Stimulated activated CD8-positive, alpha-beta memory T cell treated with anti-CD3 and anti-CD28 coated beads, Interleukin-12 subunit alpha, Interleukin-12 subunit beta, amount 100 ng/mL, for 1 hour (primary cell): ENCODE data around the gene ARAP1.

Experiments used
- DNase-seq: peaks from one replicate; pipeline ENCODE4 v3.0.0-alpha.2; 2020; ENCODE audit warnings: low read depth

Gene ARAP1

GRCh38 chr11:72762641-72763304 is 10.6 kb upstream of the ARAP1 start:
- DNase-seq = no peak

GRCh38 chr11:72760539-72761405 is 8.6 kb upstream of the ARAP1 start:
- DNase-seq = no peak

DNA sequence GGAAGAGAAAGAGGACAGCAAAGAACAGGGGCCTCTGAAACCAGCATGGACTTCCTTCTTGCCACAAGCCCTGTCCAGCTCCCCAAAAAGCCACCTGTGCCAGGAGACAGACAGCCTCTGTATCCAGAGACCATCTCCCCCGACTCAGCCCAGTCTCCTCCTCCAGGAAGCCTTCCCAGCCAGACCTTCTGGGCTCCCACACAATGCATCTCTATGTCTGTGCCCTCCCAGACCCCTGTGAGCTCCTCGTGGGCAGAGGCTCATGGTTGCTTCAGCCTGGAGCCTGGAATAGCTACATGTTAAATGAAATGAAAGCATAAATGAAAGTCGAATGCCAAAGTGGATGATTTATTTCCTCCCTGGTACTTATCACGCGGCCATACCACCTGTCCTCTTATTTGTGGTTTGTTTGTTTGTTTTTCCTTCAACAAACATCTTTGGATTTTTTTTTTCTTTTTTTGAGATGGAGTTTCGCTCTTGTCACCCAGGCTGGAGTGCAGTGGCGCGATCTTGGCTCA is 7.3 kb upstream of the ARAP1 start:
- no peak for DNase-seq

GRCh38 chr11:72758690-72759389 is 6.6 kb upstream of the ARAP1 start:
- no peak for DNase-seq

DNA sequence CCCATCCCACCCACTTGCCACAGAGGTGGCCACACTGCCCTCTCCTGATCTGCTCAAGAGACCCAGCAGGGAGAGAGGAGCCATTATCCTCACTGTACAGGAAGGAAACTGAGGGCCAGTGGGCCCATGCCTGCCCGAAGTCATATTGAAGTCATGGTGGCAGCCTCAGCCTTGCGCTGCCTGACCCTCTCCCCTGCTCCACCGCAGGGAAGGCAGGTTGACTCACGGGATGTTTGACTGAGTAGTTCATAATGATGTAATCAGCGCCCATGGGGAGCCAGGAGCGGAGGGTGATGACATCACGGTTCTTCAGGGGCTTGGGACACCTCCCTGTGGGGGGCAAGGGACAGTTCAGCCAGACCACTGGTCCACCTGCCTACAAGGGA is 6.1 kb upstream of the ARAP1 start:
- no peak for DNase-seq

GRCh38 chr11:72755713-72756285 is 3.6 kb upstream of the ARAP1 start:
- DNase-seq = no peak

DNA sequence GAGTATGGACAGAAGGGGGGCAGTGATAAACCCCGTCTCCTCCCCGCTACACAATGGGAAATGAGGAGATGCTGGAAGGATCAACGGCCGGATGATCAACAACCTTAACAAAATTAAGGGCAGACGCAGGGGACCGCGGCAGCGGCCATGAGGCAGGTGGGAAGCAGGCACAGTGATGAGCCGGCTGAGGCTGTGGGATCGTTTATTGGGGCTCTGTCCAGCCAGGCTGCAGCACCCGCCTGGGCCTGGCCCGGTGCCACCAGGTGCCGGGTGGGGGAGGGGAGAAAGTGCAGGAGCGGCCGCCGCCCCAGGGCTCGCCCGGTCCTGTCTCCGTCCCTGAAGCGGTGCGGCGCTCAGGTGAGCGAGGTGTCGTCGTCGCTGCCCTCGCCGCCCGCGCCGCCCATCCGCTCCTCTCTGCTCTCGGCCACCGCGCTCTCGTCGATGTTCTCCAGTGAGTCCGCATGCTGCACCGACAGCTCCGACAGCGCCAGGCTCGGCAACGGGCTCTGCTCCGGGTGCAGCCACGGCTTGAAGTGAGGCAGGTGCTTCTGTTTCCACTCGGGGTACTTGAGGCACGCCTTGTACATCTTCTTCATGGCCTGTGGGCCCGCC is 2.4 kb upstream of the ARAP1 start:
- no peak for DNase-seq

DNA sequence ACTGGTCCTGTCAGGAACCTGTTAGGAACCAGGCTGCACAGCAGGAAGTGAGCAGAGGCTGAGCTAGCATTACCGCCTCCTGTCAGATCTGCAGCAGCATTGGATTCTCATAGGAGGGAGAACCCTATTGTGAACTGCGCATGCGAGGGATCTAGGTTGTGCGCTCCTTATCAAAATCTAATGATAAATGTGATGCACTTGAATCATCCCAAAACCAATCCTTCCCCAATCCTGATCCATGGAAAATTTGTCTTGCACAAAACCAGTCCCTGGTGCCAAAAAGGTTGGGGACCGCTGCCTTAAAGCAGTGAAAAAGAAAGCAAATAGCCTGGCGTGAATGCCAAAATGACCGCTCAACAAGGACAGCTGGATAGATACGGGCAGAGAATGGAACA is 1.9 kb upstream of the ARAP1 start:
- no peak for DNase-seq

GRCh38 chr11:72753341-72754148 is 1.3 kb upstream of the ARAP1 start:
- DNase-seq = no peak

DNA sequence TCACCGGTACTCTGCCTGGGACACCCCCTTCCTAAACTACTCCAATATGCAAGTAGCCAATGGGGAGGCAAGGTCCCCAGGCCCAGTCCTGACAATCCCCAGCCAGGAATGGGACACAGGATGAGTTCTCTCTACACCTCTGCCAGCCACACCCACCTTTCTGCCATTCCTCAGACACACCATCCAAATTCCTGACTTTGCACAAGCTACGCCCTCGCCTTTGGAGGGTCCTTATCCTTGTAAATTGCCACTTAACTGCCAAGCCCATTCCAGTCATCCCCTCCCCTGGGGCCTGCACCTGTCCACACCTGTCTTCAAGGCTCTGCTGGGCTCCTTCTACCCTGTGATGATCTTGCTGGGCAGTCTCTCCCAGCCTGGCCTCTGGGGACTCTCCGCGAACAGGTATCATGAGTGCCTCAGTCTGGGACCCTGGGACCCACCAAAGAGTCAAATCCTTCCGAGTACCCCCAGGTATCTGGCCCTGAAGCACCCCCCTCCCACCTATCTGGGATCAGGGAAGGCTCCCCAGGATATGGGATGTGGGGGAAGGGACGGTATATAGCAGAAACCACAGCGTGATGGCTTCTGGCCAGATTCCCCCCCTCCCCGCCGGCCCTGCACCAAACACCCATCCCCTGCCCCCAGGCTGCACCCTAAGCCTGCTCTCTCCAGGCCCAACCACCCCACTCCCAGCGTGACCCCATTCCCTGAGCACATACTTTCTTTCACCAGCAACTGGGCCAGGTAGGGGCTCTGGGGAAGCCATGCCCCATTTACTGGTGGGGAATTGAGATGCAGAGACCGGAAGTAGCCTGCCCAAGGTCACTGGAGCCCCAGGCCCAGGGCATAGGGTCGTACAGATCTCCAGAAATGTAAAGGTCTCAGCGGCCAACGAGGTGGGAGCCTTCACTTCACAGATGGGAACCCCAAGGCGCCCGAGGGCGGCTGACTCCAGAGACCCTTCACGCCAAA is 806 bp downstream of the ARAP1 start:
- no peak for DNase-seq

DNA sequence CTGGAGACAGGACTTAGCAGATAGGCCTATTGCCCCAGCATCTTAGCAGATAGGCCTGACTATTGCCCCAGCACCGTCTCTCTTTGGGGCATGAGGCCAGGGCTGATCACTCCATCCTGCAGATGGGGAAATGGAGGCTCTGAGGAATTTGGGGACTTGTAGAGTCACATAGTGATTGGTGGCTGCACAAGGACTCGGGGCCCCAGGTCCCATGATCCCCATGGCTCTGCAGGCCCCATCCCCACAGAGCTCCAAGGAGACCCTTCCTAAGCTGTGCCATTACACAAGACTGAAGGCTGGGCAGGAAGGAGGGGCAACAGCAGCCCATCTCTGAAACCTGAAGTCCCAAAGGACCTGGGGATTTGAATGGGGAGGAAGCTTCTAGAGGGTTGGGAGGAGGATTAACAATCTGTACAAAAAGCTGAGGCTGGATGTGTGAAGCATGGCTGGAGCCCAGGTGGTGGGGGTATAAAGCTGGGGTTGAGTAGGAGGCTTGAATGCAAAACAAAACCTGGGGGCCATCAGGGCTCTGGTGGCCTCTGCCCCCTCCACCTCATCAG is 1.6 kb downstream of the ARAP1 start:
- no peak for DNase-seq

DNA sequence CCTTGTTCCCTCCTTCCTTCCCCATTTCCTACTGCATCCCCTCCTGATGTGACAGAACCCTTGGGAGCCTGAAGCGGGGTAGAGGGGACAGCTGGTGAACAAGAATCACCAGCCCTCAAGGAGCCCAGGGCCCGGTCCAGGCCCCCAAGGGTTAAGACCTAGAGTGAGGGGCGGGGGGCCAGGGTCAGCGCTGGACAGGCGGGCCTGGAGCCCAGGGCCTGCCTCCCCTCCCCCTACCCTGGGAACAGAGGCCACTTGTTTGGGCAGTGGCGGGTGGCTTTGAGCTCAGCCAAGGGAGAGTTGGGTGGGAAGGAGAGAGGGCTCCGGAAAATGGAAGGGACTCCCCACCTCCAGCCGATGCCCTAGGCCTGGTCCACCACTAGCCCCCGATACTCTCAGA is 2.1 kb downstream of the ARAP1 start:
- DNase-seq = no peak

- no peak for DNase-seq
Measured at GRCh38 chr11:72747289-72747855, 4.8 kb downstream of the ARAP1 start.

DNA sequence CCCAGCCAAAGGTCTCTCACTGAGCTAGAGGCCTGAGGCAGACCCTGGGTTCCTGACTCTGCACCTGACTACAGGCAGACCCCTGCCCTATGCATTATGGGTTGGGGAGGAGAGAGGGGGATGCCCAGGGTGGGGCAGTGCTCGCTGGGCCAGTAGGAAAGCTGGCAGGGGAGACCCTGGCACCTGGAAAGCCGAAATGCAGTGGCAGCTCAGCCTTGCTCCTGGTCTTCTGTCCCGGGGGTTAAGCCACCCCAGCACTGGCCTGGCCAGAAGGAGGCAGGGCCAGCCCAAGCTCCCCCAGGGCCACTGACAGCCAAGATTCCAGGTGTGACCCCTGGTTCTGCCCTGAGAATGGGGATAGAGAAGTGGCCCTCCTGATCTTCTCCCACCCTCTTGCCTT is 5.4 kb downstream of the ARAP1 start:
- no peak for DNase-seq

GRCh38 chr11:72745925-72746550 is 6.2 kb downstream of the ARAP1 start:
- no peak for DNase-seq

DNA sequence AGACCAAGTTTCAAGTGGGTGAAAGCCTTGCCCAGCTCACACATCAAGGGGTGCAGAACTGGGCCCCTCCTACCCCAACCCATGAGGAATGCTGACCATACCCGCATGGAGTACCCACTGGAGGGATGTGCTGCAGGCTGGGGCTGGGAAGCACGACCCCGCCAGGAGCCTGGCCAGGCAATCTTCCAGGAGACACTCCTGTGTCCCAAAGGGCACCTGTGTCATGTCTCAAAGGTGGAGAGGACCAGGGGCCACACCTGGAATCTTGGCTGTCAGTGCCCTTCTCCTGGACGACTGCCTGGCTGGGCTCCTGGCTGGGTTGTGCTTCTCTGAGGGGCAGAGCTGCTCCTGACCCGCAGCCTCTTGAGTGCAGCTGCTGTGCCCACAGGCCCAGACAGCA is 6.7 kb downstream of the ARAP1 start:
- DNase-seq = no peak

DNA sequence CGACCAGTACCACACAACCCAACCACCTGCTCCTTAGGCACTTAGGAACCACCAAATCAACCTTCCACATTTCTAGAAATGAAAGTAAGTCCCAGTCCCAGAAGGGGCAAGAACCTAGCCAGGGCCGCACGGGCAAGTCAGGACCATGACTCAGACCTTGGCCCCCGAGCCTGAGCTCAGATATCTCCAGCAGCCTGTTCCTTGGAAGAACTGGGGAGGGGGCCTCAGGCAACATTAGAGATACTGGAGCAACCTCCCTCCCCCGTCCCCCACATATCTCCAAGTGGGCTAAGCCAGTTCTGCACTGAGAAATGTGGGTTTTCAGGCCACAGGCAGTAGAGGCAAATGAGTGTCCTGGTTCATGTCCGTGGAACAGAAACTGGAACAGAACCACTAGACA is 7.7 kb downstream of the ARAP1 start:
- DNase-seq = no peak

DNA sequence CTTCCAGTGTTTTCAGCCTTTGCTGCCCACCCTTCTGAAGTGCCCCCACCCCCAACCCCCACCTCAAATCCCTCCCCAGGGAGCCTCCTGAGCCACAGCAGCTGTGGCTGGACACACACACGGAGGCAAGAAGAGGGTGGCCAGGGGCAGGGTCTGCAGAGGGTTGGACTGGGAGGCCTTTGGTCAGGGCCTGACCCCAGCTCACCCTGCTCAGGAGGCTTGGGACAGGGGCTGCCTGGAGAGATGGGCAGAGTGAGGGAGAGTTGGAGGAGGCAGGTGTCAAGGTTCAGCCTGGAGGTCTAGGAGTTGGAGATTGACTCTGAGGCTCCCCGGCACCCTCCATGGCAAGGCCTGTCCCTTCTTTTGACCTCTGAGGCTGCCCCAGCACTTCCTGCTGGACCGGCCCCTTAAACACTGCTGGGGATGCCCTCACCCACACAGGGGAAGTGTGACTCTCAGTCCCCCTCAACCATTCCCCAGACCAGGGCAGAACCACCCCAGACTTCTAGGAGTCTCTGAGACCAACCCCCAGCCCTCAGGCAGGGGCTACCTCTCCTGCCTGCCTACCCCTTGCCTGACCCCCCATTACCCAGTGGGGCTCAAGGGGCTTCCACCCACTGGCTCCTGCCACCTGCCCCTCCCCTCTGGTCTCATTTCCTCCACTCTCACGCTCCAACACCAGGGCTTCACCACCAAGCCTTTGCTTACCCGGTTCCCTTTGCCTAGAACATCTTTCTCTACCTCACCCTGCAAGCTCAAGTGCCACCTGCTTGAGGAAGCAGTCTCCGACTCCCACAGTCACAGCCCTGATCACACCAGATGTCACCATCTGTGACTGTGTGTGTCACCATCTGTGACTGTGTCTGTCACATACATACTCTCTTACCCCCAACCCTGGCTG is 8.6 kb downstream of the ARAP1 start:
- DNase-seq = no peak
